Upper lobe of right lung (tissue), 1 donor: ENCODE measurements around the gene ITGBL1. TPM values are rescaled to one million over a fixed set of nuclear protein-coding genes. Genes with fewer than 3 reads are reported as not detected.

Experiments
- ATAC-seq: fragments of 200-7000 bp; cut with Tn5 transposase; one replicate; pipeline ENCODE4 v1.9.1; 2020; ENCODE audit warnings: mild to moderate bottlenecking, moderate library complexity
- DNase-seq: peaks from one replicate; pipeline ENCODE4 v3.0.0-alpha.2; 2020
- H3K27ac ChIP-seq: fragments of 200-600 bp; one replicate; pipeline ENCODE4 v1.8.0; 2022
- H3K27me3 ChIP-seq: fragments of 200-600 bp; one replicate; pipeline ENCODE4 v1.8.0; 2022; ENCODE audit warnings: mild to moderate bottlenecking
- H3K36me3 ChIP-seq: fragments of 200-600 bp; one replicate; pipeline ENCODE4 v1.8.0; 2022
- H3K4me1 ChIP-seq: fragments of 200-600 bp; one replicate; pipeline ENCODE4 v1.8.0; 2022
- H3K4me3 ChIP-seq: fragments of 200-600 bp; one replicate; pipeline ENCODE4 v1.8.0; 2022; ENCODE audit warnings: mild to moderate bottlenecking
- H3K9me3 ChIP-seq: fragments of 200-600 bp; one replicate; pipeline ENCODE4 v1.8.0; 2022
- CTCF ChIP-seq: fragments of 200-600 bp; IDR thresholded peaks from one replicate; pipeline ENCODE4 v1.8.0; 2022; ENCODE audit warnings: antibody characterized with exemption
- intact Hi-C: fragments of 100-400 bp; cut with DNase I; formaldehyde crosslinking; loops from one replicate; pipeline ENCODE4 v1.11.0; 2022
- total RNA-seq: library from RNA; stranded (reverse); fragmentation: NEBNext Ultra II Directional; extraction: Animal tissue kit (Norgen Biotek cat#: 25700); gene quantifications from one replicate; pipeline ENCODE4 v1.2.1, GENCODE V29; 2021
- donor health status: DM: no; HTN: yes; CAD: no; lungs with severe emphysema.

Gene ITGBL1
- total RNA-seq, 1 donor from 2014 or later: 43.6 TPM

GRCh38 chr13:101691341-101691860, 238.9 kb downstream of the ITGBL1 start:
- no peaks in the 10 kb centered on the region for H3K4me1 ChIP-seq
- intact Hi-C loops: no loop called here
- ATAC-seq (no peak), DNase-seq (no peak)
- H3K27ac ChIP-seq: no peak overlapping the region
- H3K36me3 ChIP-seq: no peaks in the 10 kb centered on the region
- TF ChIP-seq CTCF: no peak
- H3K27me3 ChIP-seq: no peaks in the 10 kb centered on the region
- H3K9me3 ChIP-seq: no peaks in the 10 kb centered on the region
- H3K4me3 ChIP-seq: no peak overlapping the region

GRCh38 chr13:101695870-101696516, 243.5 kb downstream of the ITGBL1 start:
- Histone ChIP-seq H3K4me3 (no peak overlapping the region), H3K27me3 (no peaks in the 10 kb centered on the region), H3K4me1 (no peaks in the 10 kb centered on the region), H3K9me3 (no peaks in the 10 kb centered on the region), H3K27ac (no peak overlapping the region), H3K36me3 (no peaks in the 10 kb centered on the region)
- no peak for TF ChIP-seq CTCF
- DNase-seq (no peak), ATAC-seq (no peak)
- intact Hi-C loops: no loop called here

- intact Hi-C loops: no loop called here
- no peak for TF ChIP-seq CTCF
- Histone ChIP-seq H3K27me3 (no peaks in the 10 kb centered on the region), H3K36me3 (no peaks in the 10 kb centered on the region), H3K27ac (no peak overlapping the region), H3K9me3 (no peaks in the 10 kb centered on the region), H3K4me3 (no peak overlapping the region), H3K4me1 (no peaks in the 10 kb centered on the region)
- DNase-seq (no peak), ATAC-seq (no peak)
These were observed 245.3 kb downstream of the ITGBL1 start for GRCh38 chr13:101697745-101698144.

GRCh38 chr13:101698400-101698799, 245.9 kb downstream of the ITGBL1 start:
- DNase-seq: no peak

GRCh38 chr13:101700598-101700997, 248.1 kb downstream of the ITGBL1 start:
- DNase-seq: no peak
- Histone ChIP-seq H3K27me3 (no peaks in the 10 kb centered on the region), H3K9me3 (no peaks in the 10 kb centered on the region), H3K36me3 (no peaks in the 10 kb centered on the region), H3K4me1 (no peaks in the 10 kb centered on the region), H3K4me3 (no peak overlapping the region), H3K27ac (no peak overlapping the region)
- no peak for ATAC-seq
- no peak for TF ChIP-seq CTCF
- intact Hi-C loops: no loop called here

More at GRCh38 chr13:101698400-101698799, 245.9 kb downstream of the ITGBL1 start:
- no peak overlapping the region for H3K4me3 ChIP-seq
- intact Hi-C loops: no loop called here
- H3K9me3 ChIP-seq: no peaks in the 10 kb centered on the region
- no peaks in the 10 kb centered on the region for H3K4me1 ChIP-seq
- no peaks in the 10 kb centered on the region for H3K27me3 ChIP-seq
- H3K27ac ChIP-seq: no peak overlapping the region
- no peak for ATAC-seq
- no peaks in the 10 kb centered on the region for H3K36me3 ChIP-seq
- TF ChIP-seq CTCF: no peak
